Activated naive CD8-positive, alpha-beta T cell (primary cell): ENCODE measurements around the gene MT1B.
"Not testable (repeated sequence)": the region's sequence is repeated elsewhere in the genome, so short reads cannot be mapped to it uniquely, and the experiment has no call there.

Experiments used
- H3K27ac Mint-ChIP-seq: one replicate; pipeline ENCODE4 v1.8.0; 2021; ENCODE audit warnings: mixed read lengths
- H3K27me3 Mint-ChIP-seq: one replicate; pipeline ENCODE4 v1.8.0; 2021; ENCODE audit warnings: mixed read lengths
- H3K36me3 Mint-ChIP-seq: one replicate; pipeline ENCODE4 v1.8.0; 2021; ENCODE audit warnings: mixed read lengths
- H3K4me1 Mint-ChIP-seq: one replicate; pipeline ENCODE4 v1.8.0; 2021; ENCODE audit warnings: low read depth, mixed read lengths
- H3K4me3 Mint-ChIP-seq: one replicate; pipeline ENCODE4 v1.8.0; 2021; ENCODE audit warnings: mild to moderate bottlenecking, mixed read lengths
- H3K9me3 Mint-ChIP-seq: one replicate; pipeline ENCODE4 v1.8.0; 2021; ENCODE audit warnings: low read depth, mixed read lengths

MT1B gene

GRCh38 chr16:56613706-56614105, 38.0 kb upstream of the MT1B start:
- H3K9me3 Mint-ChIP-seq: no peaks in the 10 kb centered on the region
- H3K27ac Mint-ChIP-seq: peak overlapping the region; percentile 69
- H3K4me3 Mint-ChIP-seq: peak overlapping the region; percentile 24
- H3K27me3 Mint-ChIP-seq: no peaks in the 10 kb centered on the region
- H3K4me1 Mint-ChIP-seq: peaks cover 65% of the 10 kb centered on the region
- no peaks in the 10 kb centered on the region for H3K36me3 Mint-ChIP-seq

- peak overlapping the region; percentile 24 for H3K4me3 Mint-ChIP-seq
- peak overlapping the region; percentile 69 for H3K27ac Mint-ChIP-seq
- no peaks in the 10 kb centered on the region for H3K36me3 Mint-ChIP-seq
- peaks cover 61% of the 10 kb centered on the region for H3K4me1 Mint-ChIP-seq
- H3K9me3 Mint-ChIP-seq: no peaks in the 10 kb centered on the region
- no peaks in the 10 kb centered on the region for H3K27me3 Mint-ChIP-seq
Observed at GRCh38 chr16:56614549-56614991, 37.1 kb upstream of the MT1B start.

DNA sequence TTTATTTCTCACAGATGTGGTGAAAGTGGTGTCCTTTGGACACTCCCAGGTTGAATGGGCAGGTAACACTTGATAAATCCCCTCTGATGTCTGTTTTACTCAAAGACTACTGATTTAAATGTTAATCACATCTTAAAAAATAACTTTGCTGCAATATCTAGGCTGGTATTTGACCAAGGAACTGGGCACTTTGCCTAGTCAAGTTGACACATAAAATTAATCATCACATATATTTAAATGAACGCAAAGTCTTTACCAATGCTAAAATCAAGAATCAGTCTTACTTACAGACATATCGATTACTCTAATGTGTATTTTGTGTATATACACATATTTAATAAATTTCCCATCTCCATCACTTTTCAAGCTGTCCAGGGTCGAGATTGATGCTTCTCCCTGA, 36.3 kb upstream of the MT1B start:
- H3K36me3 Mint-ChIP-seq: no peaks in the 10 kb centered on the region
- no peak overlapping the region for H3K4me3 Mint-ChIP-seq
- H3K27ac Mint-ChIP-seq: no peak overlapping the region
- H3K27me3 Mint-ChIP-seq: no peaks in the 10 kb centered on the region
- H3K4me1 Mint-ChIP-seq: peaks cover 55% of the 10 kb centered on the region
- no peaks in the 10 kb centered on the region for H3K9me3 Mint-ChIP-seq

- Mint-ChIP-seq H3K36me3 (no peaks in the 10 kb centered on the region), H3K9me3 (no peaks in the 10 kb centered on the region), H3K27me3 (no peaks in the 10 kb centered on the region), H3K4me3 (peak overlapping the region; percentile 68), H3K4me1 (peaks cover 42% of the 10 kb centered on the region), H3K27ac (no peak overlapping the region)
Observed at GRCh38 chr16:56616608-56617211, 35.0 kb upstream of the MT1B start.

GRCh38 chr16:56617212-56618085, 34.2 kb upstream of the MT1B start:
- peak overlapping the region; percentile 81 for H3K4me3 Mint-ChIP-seq
- no peaks in the 10 kb centered on the region for H3K9me3 Mint-ChIP-seq
- H3K36me3 Mint-ChIP-seq: no peaks in the 10 kb centered on the region
- H3K27ac Mint-ChIP-seq: no peak overlapping the region
- H3K4me1 Mint-ChIP-seq: peaks cover 36% of the 10 kb centered on the region
- H3K27me3 Mint-ChIP-seq: no peaks in the 10 kb centered on the region

- H3K9me3 Mint-ChIP-seq: no peaks in the 10 kb centered on the region
- peaks cover 32% of the 10 kb centered on the region for H3K4me1 Mint-ChIP-seq
- no peak overlapping the region for H3K27ac Mint-ChIP-seq
- H3K27me3 Mint-ChIP-seq: no peaks in the 10 kb centered on the region
- H3K36me3 Mint-ChIP-seq: no peaks in the 10 kb centered on the region
- H3K4me3 Mint-ChIP-seq: peak overlapping the region; percentile 81
Observed at GRCh38 chr16:56618138-56618537, 33.5 kb upstream of the MT1B start.

DNA sequence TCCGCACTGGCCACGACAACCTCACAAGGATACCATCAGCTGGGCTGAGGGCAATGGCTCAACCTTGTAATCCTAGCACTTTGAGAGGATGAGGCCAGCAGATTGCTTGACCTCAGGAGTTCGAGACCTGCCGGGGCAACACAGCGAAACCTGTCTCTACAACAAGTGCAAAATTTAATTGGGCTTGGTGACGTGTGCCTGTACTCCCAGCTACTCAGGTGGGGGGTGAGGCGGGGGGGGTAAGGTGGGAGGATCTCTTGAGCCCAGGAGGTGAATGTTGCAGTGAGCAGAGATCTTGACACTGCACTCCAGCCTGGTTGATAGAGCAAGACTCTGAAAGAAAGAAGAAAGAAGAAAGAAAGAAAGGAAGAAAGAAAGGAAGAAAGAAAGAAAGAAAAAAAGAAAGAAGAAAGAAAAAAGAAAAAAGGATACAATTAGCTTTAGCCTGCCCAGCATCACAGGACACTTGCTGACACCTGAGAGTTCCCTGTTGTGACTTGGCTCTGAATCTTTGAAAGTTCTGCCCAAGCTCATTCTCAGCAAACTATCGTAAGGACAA, 31.3 kb upstream of the MT1B start:
- Mint-ChIP-seq H3K27me3 (no peaks in the 10 kb centered on the region), H3K36me3 (no peaks in the 10 kb centered on the region), H3K9me3 (no peaks in the 10 kb centered on the region), H3K27ac (no peak overlapping the region), H3K4me1 (peaks cover 21% of the 10 kb centered on the region), H3K4me3 (no peak overlapping the region)

DNA sequence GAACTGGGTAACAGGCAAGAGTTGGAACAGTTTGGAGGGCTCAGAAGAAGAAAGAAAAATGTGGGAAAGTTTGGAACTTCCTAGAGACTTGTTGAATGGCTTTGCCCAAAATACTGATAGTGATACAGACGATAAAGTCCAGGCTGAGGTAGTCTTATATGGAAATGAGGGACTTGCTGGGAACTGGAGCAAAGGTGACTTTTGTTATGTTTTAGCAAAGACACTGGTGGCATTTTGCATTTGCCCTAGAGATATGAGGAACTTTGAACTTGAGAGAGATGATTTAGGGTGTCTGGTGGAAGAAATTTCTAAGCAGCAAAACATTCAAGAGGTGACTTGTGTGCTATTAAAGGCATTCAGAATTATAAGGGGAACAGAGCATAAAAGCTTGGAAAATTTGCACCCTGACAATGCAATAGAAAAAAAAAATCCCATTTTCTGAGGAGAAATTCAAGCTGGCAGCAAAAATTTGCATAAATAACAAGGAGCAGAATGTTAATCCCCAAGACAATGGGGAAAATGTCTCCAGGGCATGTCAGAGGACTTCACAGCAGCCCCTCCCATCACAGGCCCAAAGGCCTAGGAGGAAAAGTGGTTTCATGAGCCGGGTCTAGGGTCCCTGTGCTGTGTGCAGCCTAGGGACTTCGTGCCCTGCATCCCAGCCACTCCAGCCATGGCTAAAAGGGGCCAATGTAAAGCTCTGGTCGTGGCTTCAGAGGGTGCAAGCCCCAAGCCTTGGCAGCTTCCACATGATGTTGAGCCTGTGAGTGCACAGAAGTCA, 29.8 kb upstream of the MT1B start:
- H3K27ac Mint-ChIP-seq, H3K9me3 Mint-ChIP-seq, H3K36me3 Mint-ChIP-seq, H3K27me3 Mint-ChIP-seq, H3K4me3 Mint-ChIP-seq: not testable (repeated sequence)
- peaks cover 23% of the 10 kb centered on the region for H3K4me1 Mint-ChIP-seq

DNA sequence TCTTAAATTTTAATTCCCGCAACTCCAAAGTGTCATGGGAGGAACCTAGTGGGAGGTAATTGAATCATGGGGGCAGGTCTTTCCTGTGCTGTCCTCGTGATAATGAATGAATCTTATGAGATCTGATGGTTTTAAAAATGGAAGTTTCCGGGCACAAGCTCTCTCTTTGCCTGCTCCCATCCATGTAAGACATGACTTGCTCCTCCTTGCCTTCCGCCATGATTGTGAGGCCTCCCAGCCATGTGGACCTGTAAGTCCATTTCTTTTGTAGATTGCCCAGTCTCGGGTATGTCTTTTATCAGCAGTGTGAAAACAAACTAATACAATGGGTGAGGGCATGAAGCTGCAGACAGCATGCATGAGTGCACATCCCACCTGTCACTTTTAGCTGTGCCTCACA, 28.5 kb upstream of the MT1B start:
- H3K4me3 Mint-ChIP-seq, H3K27me3 Mint-ChIP-seq: not testable (repeated sequence)

GRCh38 chr16:56623637-56624036, 28.0 kb upstream of the MT1B start:
- peaks cover 15% of the 10 kb centered on the region for H3K4me1 Mint-ChIP-seq
- H3K4me3 Mint-ChIP-seq: no peak overlapping the region
- peaks cover under 1% of the 10 kb centered on the region for H3K27me3 Mint-ChIP-seq
- no peaks in the 10 kb centered on the region for H3K9me3 Mint-ChIP-seq
- H3K27ac Mint-ChIP-seq: no peak overlapping the region
- no peaks in the 10 kb centered on the region for H3K36me3 Mint-ChIP-seq

More for the DNA sequence above, 28.5 kb upstream of the MT1B start:
- H3K9me3 Mint-ChIP-seq, H3K27ac Mint-ChIP-seq, H3K36me3 Mint-ChIP-seq: not testable (repeated sequence)
- H3K4me1 Mint-ChIP-seq: peaks cover 15% of the 10 kb centered on the region

DNA sequence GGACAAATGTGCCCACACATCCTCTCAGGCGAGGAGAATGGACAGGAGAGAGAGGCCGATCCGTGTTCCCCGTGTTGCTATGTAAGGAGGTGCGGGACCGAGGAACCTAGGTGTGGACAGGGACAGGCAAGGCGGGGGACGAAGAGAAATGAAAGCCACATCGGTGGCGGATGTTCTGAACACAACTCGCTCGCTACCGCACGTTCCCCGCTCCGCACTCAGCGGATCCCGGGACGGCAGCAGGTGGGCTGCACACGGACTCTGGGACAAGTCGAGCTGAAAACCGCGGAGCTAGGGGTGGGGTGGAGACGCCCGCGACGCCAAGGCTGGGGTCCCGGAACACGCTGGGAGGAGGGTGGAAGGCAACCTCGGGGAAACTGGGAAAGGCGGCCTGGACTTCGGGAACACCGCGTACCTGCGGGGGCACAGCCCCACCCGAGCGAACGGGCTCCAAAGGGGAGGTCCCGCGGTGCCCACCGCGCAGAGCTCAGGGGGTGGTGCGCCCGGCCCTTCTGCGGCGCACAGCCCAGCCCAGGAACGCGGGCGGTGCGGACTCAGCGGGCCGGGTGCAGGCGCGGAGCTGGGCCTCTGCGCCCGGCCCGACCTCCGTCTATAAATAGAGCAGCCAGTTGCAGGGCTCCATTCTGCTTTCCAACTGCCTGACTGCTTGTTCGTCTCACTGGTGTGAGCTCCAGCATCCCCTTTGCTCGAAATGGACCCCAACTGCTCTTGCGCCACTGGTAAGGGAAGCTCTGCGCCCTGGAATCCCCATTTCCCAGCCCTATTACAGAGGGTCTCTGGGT, 26.3 kb upstream of the MT1B start, which contains the start of gene MT1E:
Gene MT1E, plus strand, starts transcription at position 642 of the 803 bp plus-strand sequence. Its CDS starts 71 bp downstream, at position 713.
- Mint-ChIP-seq H3K27ac (peak within 1 kb of the TSS; percentile 41), H3K36me3 (no peaks in the 10 kb centered on the region), H3K4me1 (peaks cover 15% of the 10 kb centered on the region), H3K27me3 (peaks cover 2% of the 10 kb centered on the region), H3K9me3 (no peaks in the 10 kb centered on the region), H3K4me3 (peak within 1 kb of the TSS; percentile 88)

GRCh38 chr16:56625943-56626654, 25.6 kb upstream of the MT1B start:
- no peaks in the 10 kb centered on the region for H3K9me3 Mint-ChIP-seq
- peak overlapping the region; percentile 87 for H3K4me3 Mint-ChIP-seq
- H3K27ac Mint-ChIP-seq: no peak overlapping the region
- H3K36me3 Mint-ChIP-seq: no peaks in the 10 kb centered on the region
- H3K27me3 Mint-ChIP-seq: peaks cover 5% of the 10 kb centered on the region
- H3K4me1 Mint-ChIP-seq: peaks cover 15% of the 10 kb centered on the region

- H3K36me3 Mint-ChIP-seq: no peaks in the 10 kb centered on the region
- no peak overlapping the region for H3K27ac Mint-ChIP-seq
- H3K4me3 Mint-ChIP-seq: no peak overlapping the region
- peaks cover 19% of the 10 kb centered on the region for H3K4me1 Mint-ChIP-seq
- peaks cover 10% of the 10 kb centered on the region for H3K27me3 Mint-ChIP-seq
- no peaks in the 10 kb centered on the region for H3K9me3 Mint-ChIP-seq
Observed at GRCh38 chr16:56626685-56627084, 25.0 kb upstream of the MT1B start.
